HL-60/S4 (cell line): ENCODE data around the gene SREBF1.

Source experiments
- in situ Hi-C: fragments of 300-500 bp; cut with MboI; formaldehyde crosslinking; loops from 2 replicates; pipeline ENCODE4 v1.14.3; 2022; ENCODE audit warnings: low sequenced_read_pairs

The SREBF1 gene

DNA sequence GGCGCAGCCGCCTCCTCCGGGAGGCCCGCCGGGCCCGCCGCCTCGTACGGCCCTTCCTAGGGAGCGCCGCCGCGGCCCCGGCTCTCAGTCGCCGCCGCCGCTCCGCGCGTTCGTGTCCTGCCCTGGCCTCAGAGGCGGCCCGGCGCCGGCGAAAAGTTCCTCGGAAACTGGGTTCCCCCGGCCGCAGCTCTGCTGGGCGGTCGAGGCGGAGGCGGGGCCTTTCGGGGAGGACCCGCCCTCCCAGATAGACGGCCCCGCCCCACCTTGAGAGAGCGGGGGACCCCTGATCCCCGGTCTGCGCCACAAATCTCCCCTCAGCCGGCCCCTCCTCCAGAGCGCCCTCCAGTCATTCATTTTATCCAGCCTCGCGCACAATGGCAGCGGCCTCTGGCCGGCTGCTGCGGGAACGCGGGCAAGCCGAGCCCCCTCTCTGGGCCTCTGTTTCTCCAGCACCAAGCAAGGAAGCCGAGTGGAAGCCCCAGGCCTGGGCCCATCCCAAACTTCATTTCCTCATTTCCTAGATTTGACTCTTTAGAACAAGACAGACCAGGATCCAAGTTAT, at the start of gene SREBF1:
Gene SREBF1, minus strand, starts transcription at position 169 of the 562 bp plus-strand sequence. CDS start 169 bp downstream, outside the sequence.
- in situ Hi-C loops: no loop called here

GRCh38 chr17:17886226-17886625, 49.4 kb upstream of the SREBF1 start:
- in situ Hi-C loops: no loop called here

DNA sequence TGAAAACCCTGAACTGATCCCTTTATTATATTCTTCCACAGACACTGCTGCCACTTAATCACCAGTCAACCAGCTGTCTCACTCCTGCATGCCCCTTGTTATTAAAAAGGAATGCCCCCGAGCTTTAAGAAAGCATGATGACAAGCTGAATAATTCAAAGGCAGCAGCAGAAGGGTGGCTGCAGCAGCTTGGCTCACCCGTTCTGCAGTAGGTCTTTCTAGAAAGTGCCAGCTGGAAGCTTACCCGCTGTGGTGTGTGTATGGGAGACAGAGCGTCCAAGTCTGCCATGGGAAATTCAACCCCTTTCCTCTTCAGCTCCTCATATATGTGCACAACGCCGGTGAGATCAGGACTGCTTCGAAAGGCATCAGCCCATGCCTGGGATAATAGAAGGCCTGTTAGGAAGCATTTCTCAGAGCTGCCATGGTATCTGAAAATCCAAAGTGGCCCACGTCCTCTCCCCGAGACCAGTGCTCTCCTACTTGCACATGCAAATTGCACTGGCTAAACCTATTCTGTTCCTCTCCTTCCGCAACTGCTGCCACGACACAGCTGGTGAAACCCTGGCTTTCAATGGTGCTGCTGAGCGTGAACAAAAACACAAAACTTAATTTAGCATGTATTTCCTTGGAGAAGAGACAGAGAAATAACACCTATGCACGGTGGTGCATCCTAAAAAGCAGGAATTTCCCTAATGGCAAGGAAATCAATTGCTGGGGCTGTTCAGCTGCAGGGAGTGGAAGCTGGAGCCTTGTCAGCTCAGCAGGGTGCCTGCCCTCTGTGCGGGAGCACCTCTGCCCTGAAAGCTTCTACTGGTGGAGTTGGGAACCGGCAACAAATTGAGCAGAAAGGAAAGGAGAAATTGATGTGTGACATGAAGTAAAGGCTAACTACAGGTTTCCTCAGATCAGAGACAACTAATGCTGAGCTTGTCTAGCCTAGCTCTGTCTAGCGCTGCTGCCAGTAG, 47.9 kb upstream of the SREBF1 start:
- in situ Hi-C loops: no loop called here

DNA sequence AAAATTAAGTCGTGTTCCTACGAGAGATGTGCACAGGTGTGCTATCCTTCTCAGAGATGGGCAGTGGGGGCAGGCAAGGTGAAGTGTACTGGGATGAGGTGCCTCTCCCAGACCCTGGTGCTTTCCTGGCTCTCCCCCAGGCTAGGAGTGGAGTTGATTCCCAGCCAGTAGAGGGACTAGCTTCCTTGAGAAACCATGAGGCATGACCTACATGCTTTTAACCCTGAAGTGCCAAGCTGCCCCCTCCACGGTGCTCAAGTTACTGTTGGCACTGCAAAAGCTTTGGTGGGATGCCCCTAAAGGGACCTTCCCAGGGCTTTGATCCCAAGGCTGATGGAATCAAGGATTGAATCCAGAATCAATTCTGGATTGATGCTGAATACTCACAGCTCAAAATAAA, 47.0 kb upstream of the SREBF1 start:
- in situ Hi-C loops: no loop called here

DNA sequence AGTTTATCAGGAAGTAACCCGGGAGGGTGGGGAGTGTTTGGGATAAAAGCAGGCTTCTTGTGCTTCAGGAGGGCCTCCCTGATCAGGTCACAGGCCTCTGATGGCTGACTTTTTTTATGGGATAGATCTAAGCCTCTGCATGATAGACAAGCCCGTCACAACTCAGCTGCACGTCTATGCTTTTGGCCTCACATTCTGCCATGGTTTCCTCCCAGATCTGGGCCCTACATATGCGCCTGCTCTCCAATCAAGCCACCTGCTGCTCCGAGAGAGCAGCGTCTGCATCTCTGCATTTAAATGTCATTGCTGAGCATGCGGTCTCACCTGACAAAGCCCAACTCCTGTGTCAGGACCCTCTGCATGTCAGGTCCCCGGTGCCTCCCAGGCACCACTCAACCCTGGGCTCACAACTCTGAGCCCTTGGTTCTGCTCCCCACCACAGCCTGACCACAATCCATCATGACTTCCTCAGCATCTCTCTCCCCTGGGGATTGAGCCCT, 45.3 kb upstream of the SREBF1 start:
- in situ Hi-C loops: no loop called here

GRCh38 chr17:17880577-17881196, 43.9 kb upstream of the SREBF1 start:
- in situ Hi-C loops: no loop called here

DNA sequence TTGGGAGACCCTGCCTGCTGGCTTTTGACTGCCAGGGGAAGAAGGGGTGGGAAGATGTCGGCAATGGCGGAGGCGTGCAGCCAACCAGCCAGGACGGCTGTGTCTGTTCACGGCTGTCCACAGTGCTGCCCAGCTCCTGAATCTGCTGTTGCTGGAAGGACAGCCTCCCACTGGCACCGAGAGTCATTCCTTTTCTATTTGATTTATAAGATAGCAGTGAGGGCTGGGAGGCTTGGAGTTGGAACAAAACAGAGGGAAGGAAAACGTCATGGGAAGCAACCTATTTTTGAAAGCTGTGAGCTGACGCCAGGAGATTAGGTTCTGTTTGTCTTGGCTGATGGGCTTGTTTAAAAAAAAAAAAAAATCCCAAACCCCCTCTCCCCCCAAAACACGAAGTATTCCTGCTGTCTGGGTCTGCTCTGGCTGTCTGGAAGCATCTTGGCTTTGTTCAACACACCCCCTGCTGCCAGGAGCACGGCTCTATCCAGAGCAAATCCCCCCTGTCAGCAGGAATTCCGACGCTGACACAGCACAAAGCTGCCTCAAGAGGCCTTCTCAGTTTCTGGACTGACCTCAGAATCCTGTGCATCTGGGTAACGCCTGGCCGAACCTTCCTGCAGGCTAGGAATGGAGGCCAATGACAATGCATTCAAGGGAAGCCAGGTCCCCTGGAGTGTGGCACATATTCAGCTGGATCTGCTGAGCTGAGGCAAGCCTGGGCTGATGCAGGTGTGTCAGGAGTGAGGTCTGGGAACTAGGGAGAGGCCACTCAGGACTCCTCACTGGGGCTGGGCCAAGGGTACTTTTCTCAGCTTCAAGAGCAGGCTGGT, 41.0 kb upstream of the SREBF1 start:
- in situ Hi-C loops: no loop called here

DNA sequence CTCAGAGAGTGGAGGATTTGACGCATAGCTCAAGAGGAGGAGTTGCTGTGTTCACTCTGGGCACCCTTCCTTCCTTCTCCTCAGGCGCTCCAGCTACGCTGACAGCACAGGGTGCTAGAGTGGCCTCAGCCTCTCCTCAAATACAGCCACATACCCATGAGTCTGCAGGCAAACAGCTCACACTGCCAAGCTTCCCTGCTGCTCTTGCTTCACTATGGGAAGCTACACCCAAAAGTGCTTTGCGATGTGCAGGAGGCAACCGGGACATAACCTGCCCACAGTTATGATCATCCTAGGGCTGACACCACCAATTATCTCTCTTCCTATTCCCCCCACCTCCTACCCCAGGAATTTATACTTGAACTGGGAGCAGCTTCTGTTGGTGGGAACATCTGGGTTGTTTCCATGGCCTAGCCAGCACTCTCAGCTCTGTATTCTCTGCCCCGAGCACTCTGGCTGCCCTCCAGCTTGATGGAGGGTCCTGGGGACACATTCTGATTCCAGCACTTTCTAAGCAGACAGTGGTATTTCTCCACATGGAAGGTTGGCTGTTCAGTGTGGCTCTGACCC, 40.3 kb upstream of the SREBF1 start:
- in situ Hi-C loops: no loop called here

DNA sequence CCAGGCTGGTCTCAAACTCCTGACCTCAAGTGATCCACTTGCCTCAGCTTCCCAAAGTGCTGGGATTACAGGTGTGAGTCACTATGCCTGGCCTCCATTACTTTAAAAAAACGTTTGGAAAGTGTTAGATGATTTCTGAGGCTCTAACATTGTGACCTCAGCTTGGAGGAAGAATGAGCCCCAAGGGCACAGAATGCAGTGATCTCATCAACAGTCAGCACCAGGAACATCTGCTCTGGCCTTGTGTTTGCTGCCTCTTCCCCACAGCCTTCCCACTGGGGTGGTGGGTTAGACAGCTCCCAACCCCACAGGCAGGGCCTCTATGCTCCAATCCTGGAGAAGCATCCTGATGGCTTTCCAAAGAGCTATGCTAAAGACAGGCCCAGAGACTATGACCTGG, 37.7 kb upstream of the SREBF1 start:
- in situ Hi-C loops: no loop called here

GRCh38 chr17:17873450-17873991, 36.7 kb upstream of the SREBF1 start:
- in situ Hi-C loops: no loop called here

DNA sequence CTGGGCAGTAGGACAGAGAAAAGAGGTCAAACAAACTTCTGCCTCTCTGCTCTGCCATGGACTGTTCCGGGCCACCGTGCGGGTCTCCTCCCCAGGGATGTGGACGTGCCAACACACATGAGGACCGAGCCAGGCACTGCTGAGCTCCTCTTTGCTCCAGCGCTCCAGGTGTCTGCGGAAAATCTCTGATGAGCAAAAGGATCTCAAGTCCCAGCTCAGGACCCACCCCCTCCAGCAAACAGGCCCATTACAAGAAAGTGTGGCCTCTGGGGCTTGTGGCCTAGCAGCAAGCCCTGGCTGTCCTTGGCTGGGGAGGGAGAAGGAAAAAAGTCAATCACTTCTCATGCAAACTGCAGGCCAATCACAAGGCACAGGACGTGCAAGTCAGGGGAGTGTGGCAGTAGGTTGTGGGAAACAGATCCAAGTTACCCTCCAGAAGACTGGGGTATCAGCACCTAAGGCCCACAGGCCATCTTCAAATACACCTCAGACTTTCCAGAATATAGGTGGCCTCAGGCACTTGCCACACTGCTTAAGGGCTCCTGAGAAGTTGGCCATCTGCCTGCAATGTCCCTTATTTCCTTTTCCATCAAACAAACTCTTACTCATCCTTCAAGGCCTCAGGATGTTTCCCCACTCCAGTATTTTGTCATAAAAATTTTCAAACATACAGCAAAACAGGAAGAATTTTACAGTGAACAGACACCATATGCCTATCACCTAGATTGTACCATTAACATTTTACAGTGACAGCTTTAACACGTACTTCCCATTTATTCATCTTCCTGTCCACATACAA, 36.0 kb upstream of the SREBF1 start:
- in situ Hi-C loops: no loop called here

DNA sequence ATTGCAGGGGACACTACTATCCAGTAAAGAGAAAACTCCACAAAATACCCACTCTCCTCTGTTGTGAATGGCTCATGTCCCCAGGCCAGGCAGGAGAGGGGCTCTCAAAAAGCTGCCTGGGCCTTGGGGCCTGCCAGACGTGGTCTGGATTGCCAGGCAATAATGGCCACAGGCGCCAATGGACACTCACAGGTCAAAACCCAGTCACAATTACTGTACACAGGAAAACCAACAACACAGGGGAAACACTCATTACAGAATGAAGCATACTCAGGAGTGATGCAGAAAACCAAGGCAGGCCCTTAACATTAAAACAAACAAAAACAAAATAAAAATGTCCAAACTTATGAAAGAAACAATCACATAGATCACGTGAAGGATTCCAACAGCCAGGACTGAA, 35.1 kb upstream of the SREBF1 start:
- in situ Hi-C loops: no loop called here

DNA sequence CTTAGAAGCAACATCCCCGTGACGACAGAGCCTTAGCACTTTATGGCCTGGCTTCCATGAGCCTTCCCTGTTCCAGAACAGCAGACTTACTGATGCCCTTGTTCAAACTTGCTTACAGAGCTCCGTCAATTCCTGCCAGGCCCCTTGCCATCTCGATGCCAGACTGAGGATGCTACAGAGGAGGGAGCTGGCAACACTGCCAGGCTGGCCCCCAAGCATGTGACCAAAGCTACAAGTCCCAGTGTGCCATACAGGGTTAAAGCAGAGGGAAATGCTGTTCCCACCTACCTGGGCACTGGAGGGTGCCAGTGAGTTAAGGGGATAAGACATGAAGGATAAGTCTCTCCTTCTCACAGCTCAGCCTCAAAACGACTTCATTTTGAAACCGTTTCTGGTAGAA, 33.5 kb upstream of the SREBF1 start:
- in situ Hi-C loops: no loop called here

- in situ Hi-C loops: no loop called here
These were observed 32.1 kb upstream of the SREBF1 start for GRCh38 chr17:17868641-17869522.

DNA sequence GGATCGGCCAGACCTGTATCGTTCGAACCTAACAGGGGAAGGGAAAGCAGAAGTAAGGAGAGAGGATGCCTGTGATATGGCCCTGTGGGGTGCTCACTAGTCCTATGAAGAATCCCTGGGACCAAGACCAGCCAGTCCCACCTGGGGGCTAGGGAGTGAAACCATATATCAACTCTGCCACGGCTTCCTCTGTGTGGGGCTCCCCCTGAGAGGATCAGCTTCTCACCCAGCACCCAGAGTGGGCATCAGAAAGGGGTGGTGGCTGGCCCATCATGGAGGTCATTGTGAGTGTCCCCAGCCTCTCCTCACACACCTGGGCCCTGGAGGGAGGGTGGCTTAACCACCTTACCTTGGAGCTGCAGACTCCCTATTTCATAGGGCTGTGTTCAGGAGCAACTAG, 30.1 kb upstream of the SREBF1 start:
- in situ Hi-C loops: no loop called here

DNA sequence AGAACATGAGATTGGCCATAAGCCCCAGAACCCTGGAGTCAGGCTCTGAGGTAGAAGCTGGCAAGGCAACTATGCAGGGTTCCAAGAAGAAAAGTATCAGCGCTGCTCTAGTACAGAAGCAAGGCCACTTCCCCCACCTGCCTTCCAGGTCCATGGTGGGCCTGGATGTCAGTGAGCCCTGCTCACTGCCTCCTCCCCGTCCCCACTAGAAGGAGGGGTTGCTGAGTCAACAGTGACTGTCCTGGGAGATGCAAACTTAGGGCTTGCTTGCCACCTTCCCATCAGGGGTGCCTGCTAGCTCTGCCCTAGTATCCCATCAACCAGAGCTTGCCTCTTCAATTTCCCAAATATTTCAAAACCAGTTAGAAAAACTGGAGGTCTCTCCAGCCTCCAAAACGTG, 29.6 kb upstream of the SREBF1 start:
- in situ Hi-C loops: no loop called here

DNA sequence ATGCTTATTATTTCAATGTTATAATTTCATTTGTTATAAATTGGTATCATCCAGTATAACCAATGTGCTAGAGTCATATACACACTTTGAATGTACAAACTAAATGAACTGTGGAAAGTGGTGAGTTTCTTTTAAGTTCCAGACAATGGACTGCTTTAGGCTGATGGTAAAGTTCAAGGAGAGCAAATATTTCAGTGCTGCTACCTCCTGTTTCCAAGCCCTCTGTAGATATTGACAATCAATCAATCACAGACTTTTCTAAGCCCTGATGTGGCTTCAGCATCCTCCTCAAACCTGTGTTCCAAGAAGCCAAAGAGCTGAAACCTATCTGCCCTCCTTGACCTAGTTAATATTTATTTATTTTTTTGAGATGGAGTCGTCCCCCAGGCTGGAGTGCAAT, 28.2 kb upstream of the SREBF1 start:
- in situ Hi-C loops: no loop called here

DNA sequence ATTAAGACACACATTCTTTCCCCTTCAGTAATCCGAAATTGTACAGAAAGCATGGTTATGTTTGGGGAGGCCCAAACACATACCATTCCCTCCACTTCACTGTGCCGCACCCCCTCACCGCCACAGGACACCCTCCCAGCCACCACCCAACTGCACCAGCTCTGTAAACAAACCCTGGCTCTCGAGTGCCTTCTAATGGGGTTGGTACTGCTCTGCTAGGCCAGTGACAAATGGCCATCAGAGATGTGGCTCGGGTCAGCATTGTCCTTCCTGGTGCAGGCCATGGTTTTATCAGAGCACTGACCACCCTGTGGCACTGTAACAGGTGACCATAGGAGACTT, 24.0 kb upstream of the SREBF1 start:
- in situ Hi-C loops: no loop called here
